AML-193 (cell line): ENCODE data around the gene CLEC16A.

ENCODE experiments used
- DNase-seq, 2 experiments: peaks; one replicate each; lab custom pipeline; 2025; lab: John Stamatoyannopoulos, UW

Gene CLEC16A

DNA sequence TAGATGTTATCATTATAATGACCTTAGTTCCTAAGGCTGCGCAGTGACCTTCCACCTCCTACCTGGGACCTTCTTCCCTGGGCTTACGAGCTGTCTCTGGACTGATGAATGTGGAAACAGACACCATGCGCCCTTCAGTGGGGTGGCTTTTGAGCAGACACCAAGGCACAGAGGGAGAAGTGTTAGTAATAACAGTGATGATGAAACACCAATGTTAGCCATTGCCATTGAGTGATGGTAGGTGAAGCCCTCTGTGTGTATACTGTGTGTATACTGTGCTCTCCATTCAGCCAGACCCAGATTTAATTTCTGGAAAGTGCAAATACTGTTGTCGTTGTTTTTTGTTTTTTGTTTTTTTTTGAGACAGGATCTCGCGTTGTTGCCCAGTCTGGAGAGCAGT lies 44.5 kb downstream of the CLEC16A start:
- no peak for DNase-seq

DNA sequence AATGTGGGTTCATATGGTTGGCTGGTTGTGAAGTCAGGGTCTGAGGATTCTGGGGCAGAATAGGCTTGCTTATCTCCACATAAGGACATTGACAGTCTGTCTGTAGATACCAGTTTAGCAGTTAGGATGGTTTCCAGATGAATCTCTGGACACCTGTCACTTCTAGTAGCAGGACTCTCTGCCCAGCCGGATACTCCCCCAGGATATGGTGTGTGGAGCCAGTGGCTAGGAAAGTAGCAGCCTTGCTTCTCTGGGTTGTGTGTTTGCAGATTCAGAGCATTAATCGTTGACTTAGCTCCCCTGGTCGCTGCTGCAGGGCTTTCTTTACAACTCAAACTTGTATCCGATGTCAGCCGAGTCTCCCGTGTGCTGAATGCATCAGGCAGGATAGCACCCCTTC lies 45.2 kb downstream of the CLEC16A start:
- no peak for DNase-seq

DNA sequence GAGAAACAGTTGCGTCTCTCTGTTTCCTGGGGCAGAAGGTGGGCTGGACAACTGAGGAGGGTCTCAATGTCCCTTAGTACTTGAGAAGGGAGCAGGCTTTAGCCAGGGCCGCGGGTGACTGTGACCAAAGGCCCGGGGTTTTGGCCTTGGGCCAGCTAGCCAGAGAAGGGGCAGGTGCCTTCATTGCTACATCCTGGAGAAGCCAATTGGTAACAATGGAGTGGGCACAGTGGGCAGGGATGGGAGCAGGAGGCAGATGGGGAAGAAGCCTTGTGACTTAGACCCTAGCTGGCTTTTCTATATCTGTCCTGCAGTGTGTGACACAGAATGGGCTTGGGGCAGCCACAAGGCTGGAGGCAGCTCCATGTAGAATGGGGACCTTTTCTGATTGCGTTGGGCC lies 46.0 kb downstream of the CLEC16A start:
- no peak for DNase-seq

DNA sequence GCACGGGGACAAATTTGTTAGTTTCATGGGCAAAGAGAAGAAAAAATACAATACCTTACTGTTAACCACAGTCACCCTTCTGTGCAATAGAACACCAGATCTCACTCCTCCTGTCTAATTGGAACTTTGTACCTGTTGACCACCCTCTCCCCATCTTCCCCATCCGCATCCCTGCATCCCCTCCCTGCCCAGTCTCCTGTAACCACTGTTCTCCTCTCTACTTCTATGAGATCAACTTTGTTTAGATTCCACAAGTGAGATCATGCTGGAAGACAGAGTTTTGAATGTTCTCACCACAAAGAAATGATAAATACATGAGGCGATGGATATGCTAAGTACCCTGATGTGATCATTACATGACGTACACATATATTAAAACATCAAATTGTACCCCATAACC lies 47.7 kb downstream of the CLEC16A start:
- DNase-seq = no peak

DNA sequence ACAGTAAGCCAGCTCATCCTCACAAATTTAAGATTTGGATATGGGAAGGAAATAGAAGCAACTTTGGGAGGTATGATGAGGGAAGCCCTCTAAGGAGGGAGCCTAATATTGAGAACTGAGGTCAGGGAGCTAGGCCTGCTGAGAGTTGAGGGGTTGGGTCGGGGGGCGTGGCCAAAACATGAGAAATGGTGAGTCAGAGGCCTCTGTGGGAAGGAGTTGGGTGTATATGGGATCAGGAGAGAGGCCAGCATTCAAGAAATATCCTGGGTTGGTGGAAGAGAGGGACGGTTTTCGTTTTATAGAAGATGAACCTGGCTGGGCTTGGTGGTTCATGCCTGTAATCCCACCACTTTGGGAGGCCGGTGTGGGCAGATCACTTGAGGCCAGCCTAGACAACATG lies 48.4 kb downstream of the CLEC16A start:
- no peak for DNase-seq

- no peak for DNase-seq
Observed at GRCh38 chr16:10993649-10994048, 49.3 kb downstream of the CLEC16A start.

- DNase-seq = no peak
Observed at GRCh38 chr16:10994571-10994970, 50.2 kb downstream of the CLEC16A start.

- DNase-seq = no peak
Observed at GRCh38 chr16:10995565-10995964, 51.2 kb downstream of the CLEC16A start.

- no peak for DNase-seq
Observed at GRCh38 chr16:10997485-10997884, 53.1 kb downstream of the CLEC16A start.

GRCh38 chr16:10999300-10999699 lies 54.9 kb downstream of the CLEC16A start:
- DNase-seq = no peak

DNA sequence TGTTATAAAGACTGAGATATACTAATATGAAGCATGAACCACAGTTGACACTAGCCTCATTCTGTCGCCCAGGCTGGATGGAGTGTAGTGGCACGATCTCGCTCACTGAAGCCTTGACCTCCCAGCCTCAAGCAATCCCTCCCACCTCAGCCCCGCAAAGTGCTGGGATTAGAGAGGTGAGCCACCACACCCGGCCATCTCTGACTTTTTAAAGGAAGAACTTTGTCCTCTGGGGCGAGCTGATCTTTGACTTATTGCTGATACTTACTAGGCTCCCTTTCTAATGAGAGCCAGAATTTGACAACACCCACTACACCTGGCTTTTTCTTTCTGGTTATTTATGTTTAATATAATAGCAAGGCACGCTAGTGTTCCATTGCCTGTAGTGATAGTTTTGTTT lies 57.2 kb downstream of the CLEC16A start:
- no peak for DNase-seq

DNA sequence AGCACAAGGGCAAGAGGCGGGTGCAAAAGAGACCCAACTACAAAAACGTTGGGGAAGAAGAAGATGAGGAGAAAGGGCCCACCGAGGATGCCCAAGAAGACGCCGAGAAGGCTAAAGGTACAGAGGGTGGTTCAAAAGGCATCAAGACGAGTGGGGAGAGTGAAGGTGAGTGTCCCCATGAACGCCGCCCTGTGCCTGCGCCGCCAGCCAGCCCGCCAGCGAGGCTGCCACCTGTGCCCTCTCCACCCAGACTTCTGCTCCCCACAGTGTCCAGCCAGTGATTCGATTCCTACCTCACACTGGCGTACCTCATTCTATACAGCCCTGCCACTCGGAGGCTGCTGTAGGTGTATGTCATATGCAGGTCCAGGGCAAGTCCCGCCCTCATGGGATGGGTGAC lies 58.8 kb downstream of the CLEC16A start:
- no peak for DNase-seq

GRCh38 chr16:11004351-11004750 lies 60.0 kb downstream of the CLEC16A start:
- DNase-seq = no peak

GRCh38 chr16:11004973-11005610 lies 60.7 kb downstream of the CLEC16A start:
- DNase-seq = no peak

GRCh38 chr16:11005611-11005975 lies 61.2 kb downstream of the CLEC16A start:
- DNase-seq = no peak

GRCh38 chr16:11006656-11007055 lies 62.3 kb downstream of the CLEC16A start:
- DNase-seq = no peak

- no peak for DNase-seq
Observed at GRCh38 chr16:11007714-11008280, 63.4 kb downstream of the CLEC16A start.

DNA sequence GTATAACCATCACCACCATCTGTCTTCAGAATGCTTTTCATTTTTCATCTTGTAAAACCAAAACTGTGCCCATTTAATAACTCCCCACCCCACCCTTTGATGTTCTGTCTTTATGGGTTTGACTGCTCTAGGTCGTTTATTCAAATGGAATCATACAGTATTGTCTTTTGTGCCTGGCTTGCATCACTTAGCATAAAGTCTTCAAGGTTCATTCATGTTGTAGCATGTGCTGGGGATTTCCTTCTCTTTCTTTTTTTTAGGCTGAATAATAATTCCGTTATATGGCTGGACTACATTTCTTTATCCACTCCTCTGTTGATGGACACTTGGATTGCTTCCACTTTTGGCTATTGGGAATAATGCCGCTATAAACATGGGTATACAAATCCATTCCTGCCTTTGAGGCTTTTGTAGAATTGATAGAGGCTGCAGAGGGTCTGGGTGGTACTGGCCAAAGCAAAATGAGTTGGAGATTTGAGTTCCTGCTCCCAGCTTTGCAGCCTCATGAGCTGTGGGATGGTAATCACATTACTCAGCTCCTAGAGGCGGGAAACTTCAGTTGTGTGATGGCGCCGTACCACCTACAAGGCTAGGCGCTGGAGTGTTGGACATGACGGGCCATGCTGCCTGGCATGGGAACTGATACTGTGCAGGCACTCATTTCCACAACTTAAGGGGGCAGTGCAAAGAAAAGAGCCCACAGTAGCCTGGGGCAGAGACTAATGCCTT lies 64.8 kb downstream of the CLEC16A start:
- no peak for DNase-seq

DNA sequence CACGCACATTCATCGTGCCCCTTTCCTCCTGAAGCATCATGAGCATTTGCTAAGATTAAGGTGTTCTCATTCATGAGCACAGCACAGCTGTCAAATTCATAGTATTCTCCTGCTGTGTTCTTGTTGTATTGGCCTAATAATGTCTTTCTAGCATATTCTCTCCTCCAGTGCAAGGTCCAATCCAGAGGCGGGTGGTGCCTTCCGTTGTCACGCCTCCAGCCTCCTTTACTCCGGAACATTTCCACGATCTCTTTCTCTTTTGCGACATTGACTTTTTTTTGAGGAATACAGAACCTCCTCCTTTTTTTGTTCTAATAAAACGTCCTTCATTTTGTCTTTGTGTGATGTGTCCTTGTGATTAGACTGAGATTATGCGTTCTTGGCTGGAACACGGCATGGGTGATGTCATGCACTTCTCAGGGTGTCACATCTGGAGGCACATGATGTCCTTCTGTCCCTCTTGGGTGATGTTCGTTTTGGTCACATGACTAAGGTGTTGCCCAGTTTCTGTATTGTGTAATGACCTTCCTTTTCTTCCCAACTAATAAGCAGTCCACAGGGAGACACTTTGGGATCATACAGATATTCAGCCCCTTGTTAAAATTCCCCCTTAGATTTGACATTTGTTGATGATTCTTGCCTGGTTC lies 66.3 kb downstream of the CLEC16A start:
- DNase-seq = no peak

- no peak for DNase-seq
Observed at GRCh38 chr16:11011326-11011725, 67.0 kb downstream of the CLEC16A start.

DNA sequence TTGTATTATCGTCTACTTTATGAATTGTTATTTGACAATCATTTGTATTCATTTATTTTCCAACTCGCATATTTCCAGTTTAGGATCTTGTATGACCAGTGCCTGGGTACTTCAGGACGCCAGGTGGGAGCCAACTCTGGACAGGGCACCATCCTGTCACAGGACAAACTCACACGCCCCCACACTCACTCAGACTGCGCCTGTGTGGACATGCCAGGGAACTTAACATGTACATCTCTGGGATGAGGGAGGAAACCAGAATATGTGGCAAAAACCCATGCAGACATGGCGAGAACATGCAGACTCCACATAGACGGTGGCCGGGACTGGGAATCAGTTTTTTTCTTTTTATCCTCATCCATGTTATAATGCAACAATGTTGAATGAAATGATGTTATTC lies 68.5 kb downstream of the CLEC16A start:
- no peak for DNase-seq

DNA sequence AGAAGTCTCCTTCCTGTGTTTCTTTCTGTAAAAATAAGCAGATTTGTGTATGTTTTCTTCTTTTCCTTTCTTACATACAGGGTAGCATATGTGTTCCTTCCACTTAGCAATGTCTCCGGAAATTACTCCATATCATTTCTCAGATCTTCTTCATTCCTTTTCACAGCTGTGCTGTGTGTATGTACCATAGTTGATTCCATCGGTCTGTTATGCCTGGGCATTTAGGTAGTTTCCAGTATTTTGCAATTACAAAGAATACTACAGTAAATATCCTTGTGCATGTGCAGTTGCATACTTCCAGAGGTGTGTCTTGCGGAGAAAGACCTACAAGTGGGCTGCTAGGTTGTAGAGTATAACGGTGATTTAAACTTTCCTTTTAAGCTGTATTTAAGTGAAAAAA lies 69.8 kb downstream of the CLEC16A start:
- DNase-seq = no peak

DNA sequence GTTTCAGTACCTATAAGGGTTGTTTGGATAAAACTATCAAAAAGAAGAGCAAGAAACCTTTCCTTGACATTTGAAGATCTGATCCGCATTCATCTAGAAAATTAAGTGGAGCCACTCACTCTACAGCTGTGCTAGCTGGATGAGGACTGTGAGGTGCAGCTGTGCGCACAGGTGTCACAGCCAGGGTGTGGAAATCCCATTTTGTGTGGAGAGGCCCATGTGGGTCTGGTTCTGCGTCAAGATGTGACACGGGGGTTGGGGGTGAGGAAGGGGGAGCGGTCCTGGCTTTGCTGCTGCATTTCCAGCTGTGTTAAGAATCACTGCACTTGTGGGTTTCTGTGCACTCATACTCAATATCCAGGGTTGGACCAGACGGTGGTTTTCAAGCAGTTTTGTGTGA lies 70.7 kb downstream of the CLEC16A start:
- DNase-seq = no peak
